GOT3 (cell line): ENCODE data around the gene UVRAG.
"Not testable (repeated sequence)": the region's sequence is repeated elsewhere in the genome, so short reads cannot be mapped to it uniquely, and the experiment has no call there.

ENCODE experiments used
- DNase-seq: peaks from one replicate; lab custom pipeline; 2025; ENCODE audit warnings: mixed read lengths; lab: John Stamatoyannopoulos, UW

Gene UVRAG

GRCh38 chr11:76025817-76026216, 210.8 kb downstream of the UVRAG start:
- DNase-seq: no peak

- no peak for DNase-seq
These were observed 211.3 kb downstream of the UVRAG start for GRCh38 chr11:76026281-76026680.

- DNase-seq: no peak
These were observed 211.9 kb downstream of the UVRAG start for GRCh38 chr11:76026862-76027261.

GRCh38 chr11:76030286-76030685, 215.3 kb downstream of the UVRAG start:
- DNase-seq: no peak

- DNase-seq: no peak
These were observed 216.1 kb downstream of the UVRAG start for GRCh38 chr11:76030968-76031590.

GRCh38 chr11:76033699-76034098, 218.7 kb downstream of the UVRAG start:
- DNase-seq: no peak

GRCh38 chr11:76035020-76035419, 220.0 kb downstream of the UVRAG start:
- DNase-seq: no peak

GRCh38 chr11:76038608-76039007, 223.6 kb downstream of the UVRAG start:
- no peak for DNase-seq

- DNase-seq: no peak
These were observed 226.2 kb downstream of the UVRAG start for GRCh38 chr11:76041208-76041607.

GRCh38 chr11:76044750-76045320, 229.8 kb downstream of the UVRAG start:
- no peak for DNase-seq

GRCh38 chr11:76047231-76047630, 232.2 kb downstream of the UVRAG start:
- no peak for DNase-seq

- DNase-seq: no peak
These were observed 232.8 kb downstream of the UVRAG start for GRCh38 chr11:76047766-76048165.

GRCh38 chr11:76048763-76049162, 233.8 kb downstream of the UVRAG start:
- DNase-seq: no peak

- DNase-seq: no peak
These were observed 234.5 kb downstream of the UVRAG start for GRCh38 chr11:76049511-76049910.

- no peak for DNase-seq
These were observed 236.9 kb downstream of the UVRAG start for GRCh38 chr11:76051937-76052336.

GRCh38 chr11:76054330-76054729, 239.3 kb downstream of the UVRAG start:
- DNase-seq: no peak

GRCh38 chr11:76056876-76057275, 241.9 kb downstream of the UVRAG start:
- no peak for DNase-seq

- DNase-seq: not testable (repeated sequence)
These were observed 245.5 kb downstream of the UVRAG start for GRCh38 chr11:76060475-76061036.

- DNase-seq: no peak
These were observed 247.7 kb downstream of the UVRAG start for GRCh38 chr11:76062733-76063132.

- no peak for DNase-seq
These were observed 249.2 kb downstream of the UVRAG start for GRCh38 chr11:76064192-76064591.

GRCh38 chr11:76067099-76067498, 252.1 kb downstream of the UVRAG start:
- DNase-seq: no peak

- no peak for DNase-seq
These were observed 254.0 kb downstream of the UVRAG start for GRCh38 chr11:76069001-76069400.

GRCh38 chr11:76071090-76071489, 256.1 kb downstream of the UVRAG start:
- DNase-seq: no peak

GRCh38 chr11:76073724-76074123, 258.7 kb downstream of the UVRAG start:
- no peak for DNase-seq
